NCI-H446 treated with DMSO at 0.1 percent for 48 hours (cell line): ENCODE results near the gene MARCO.
"Not testable (repeated sequence)": the region's sequence is repeated elsewhere in the genome, so short reads cannot be mapped to it uniquely, and the experiment has no call there.

Experiments
- DNase-seq: peaks from one replicate; lab custom pipeline; 2025; lab: John Stamatoyannopoulos, UW

The MARCO gene

GRCh38 chr2:118932949-118933348 lies 9.0 kb upstream of the MARCO start:
- DNase-seq: no peak

GRCh38 chr2:118936306-118936705 lies 5.7 kb upstream of the MARCO start:
- DNase-seq: no peak

GRCh38 chr2:118936936-118937335 lies 5.1 kb upstream of the MARCO start:
- no peak for DNase-seq

- no peak for DNase-seq
Observed at GRCh38 chr2:118937817-118938216, 4.2 kb upstream of the MARCO start.

- DNase-seq: no peak
Observed at GRCh38 chr2:118939994-118940393, 2.0 kb upstream of the MARCO start.

GRCh38 chr2:118940486-118941120 lies 1.4 kb upstream of the MARCO start:
- DNase-seq: no peak

GRCh38 chr2:118943286-118943685 lies 1.3 kb downstream of the MARCO start:
- no peak for DNase-seq

GRCh38 chr2:118945881-118946280 lies 3.9 kb downstream of the MARCO start:
- no peak for DNase-seq

- not testable (repeated sequence) for DNase-seq
Observed at GRCh38 chr2:118948266-118948665, 6.3 kb downstream of the MARCO start.

GRCh38 chr2:118954297-118955060 lies 12.5 kb downstream of the MARCO start:
- DNase-seq: no peak

GRCh38 chr2:118965737-118966136 lies 23.7 kb downstream of the MARCO start:
- no peak for DNase-seq

GRCh38 chr2:118967124-118967880 lies 25.3 kb downstream of the MARCO start:
- DNase-seq: no peak

GRCh38 chr2:118968042-118968441 lies 26.0 kb downstream of the MARCO start:
- no peak for DNase-seq

GRCh38 chr2:118968961-118969733 lies 27.2 kb downstream of the MARCO start:
- DNase-seq: no peak

- no peak for DNase-seq
Observed at GRCh38 chr2:118969734-118970395, 27.9 kb downstream of the MARCO start.

GRCh38 chr2:118970396-118971135 lies 28.6 kb downstream of the MARCO start:
- no peak for DNase-seq

- no peak for DNase-seq
Observed at GRCh38 chr2:118971245-118972122, 29.5 kb downstream of the MARCO start.

- DNase-seq: no peak
Observed at GRCh38 chr2:118973542-118973951, 31.6 kb downstream of the MARCO start.

GRCh38 chr2:118974103-118974993 lies 32.4 kb downstream of the MARCO start:
- DNase-seq: no peak
